Common myeloid progenitor, CD34-positive (primary cell): ENCODE data around the gene TRAT1.
"Not testable (repeated sequence)": the region's sequence is repeated elsewhere in the genome, so short reads cannot be mapped to it uniquely, and the experiment has no call there.

ENCODE experiments used
- CTCF ChIA-PET: fragments of 350-600 bp; sonication (Branson Sonifier 250); formaldehyde crosslinking; loops from one replicate; lab custom pipeline; 2021; ENCODE audit warnings: antibody characterized with exemption; lab: Charles Lee
- POLR2A ChIA-PET: fragments of 350-600 bp; sonication (Branson Sonifier 250); formaldehyde crosslinking; loops from one replicate; lab custom pipeline; 2021; ENCODE audit warnings: antibody characterized with exemption; lab: Charles Lee
- DNase-seq, 3 donors: peaks; one replicate each; pipeline versions ENCODE4 v3.0.0 to v3.0.0-alpha.2; 2013
- H3K27ac ChIP-seq, 2 experiments: 1 replicate in 1 of 2; 2 replicates in 1 of 2; pipeline ENCODE4 v1.7.0; 2013; ENCODE audit warnings: inconsistent platforms in 2 of 2, low read length in 2 of 2, mild to moderate bottlenecking in 2 of 2, low read depth in 1 of 2, moderate library complexity in 1 of 2; ENCODE audit not compliant: severe bottlenecking in 2 of 2, insufficient read depth in 1 of 2, poor library complexity in 1 of 2
- H3K27me3 ChIP-seq, 5 experiments: replicated peaks in 2 of 5; 1 replicate in 3 of 5; 2 replicates in 2 of 5; pipeline versions ENCODE4 v1.6.1 to v1.7.0; 2013; ENCODE audit warnings: low read length in 4 of 5, mild to moderate bottlenecking in 2 of 5, moderate library complexity in 2 of 5, inconsistent platforms in 1 of 5; ENCODE audit not compliant: insufficient read depth in 5 of 5, control insufficient read depth in 4 of 5
- H3K36me3 ChIP-seq, 4 experiments: 1 replicate in 2 of 4; 2 replicates in 2 of 4; pipeline versions ENCODE4 v1.6.1 to v1.7.0; 2013; ENCODE audit warnings: low read length in 3 of 4, control low read depth in 1 of 4, mild to moderate bottlenecking in 1 of 4; ENCODE audit not compliant: control insufficient read depth in 4 of 4, insufficient read depth in 4 of 4
- H3K4me1 ChIP-seq, 4 experiments: 1 replicate in 3 of 4; 2 replicates in 1 of 4; pipeline versions ENCODE4 v1.6.1 to v1.7.1; 2013; ENCODE audit warnings: low read length in 3 of 4, mild to moderate bottlenecking in 3 of 4, control low read depth in 1 of 4, inconsistent platforms in 1 of 4, moderate library complexity in 1 of 4; ENCODE audit not compliant: control insufficient read depth in 4 of 4, insufficient read depth in 4 of 4; ENCODE audit errors: control extremely low read depth in 1 of 4
- H3K4me3 ChIP-seq, 7 experiments: 1 replicate in 4 of 7; 2 replicates in 3 of 7; pipeline versions ENCODE4 v1.5.1 to v1.7.0; 2013; ENCODE audit warnings: mild to moderate bottlenecking in 7 of 7, low read length in 6 of 7, moderate library complexity in 6 of 7, inconsistent platforms in 2 of 7, low read depth in 2 of 7, control low read depth in 1 of 7; ENCODE audit not compliant: insufficient read depth in 4 of 7, control insufficient read depth in 1 of 7; ENCODE audit errors: extremely low read depth in 1 of 7
- H3K9me3 ChIP-seq, 5 experiments: 1 replicate in 4 of 5; 2 replicates in 1 of 5; pipeline versions ENCODE4 v1.6.1 to v1.7.1; 2013; ENCODE audit warnings: low read length in 4 of 5, mild to moderate bottlenecking in 2 of 5, inconsistent platforms in 1 of 5, low read depth in 1 of 5, moderate library complexity in 1 of 5; ENCODE audit not compliant: control insufficient read depth in 4 of 5, insufficient read depth in 2 of 5; ENCODE audit errors: control extremely low read depth in 1 of 5
- WGBS: methylation state at CpG from one replicate; pipeline ENCODE4 v1.1.5; 2013; ENCODE audit not compliant: insufficient coverage; 5-methylcytosine and 5-hydroxymethylcytosine counted together

TRAT1 gene

GRCh38 chr3:108806316-108806715, 16.3 kb upstream of the TRAT1 start:
- no peaks in the 10 kb centered on the region for H3K9me3 ChIP-seq
- no peak overlapping the region for H3K27ac ChIP-seq
- H3K4me1 ChIP-seq = peaks cover 0 to 16% (median 3%) of the 10 kb centered on the region in 4 experiments
- POLR2A ChIA-PET = no interaction called here
- H3K4me3 ChIP-seq = no peak overlapping the region
- peak in 1 of 3 donors; percentile 26 for DNase-seq
- CTCF ChIA-PET = no interaction called here
- H3K27me3 ChIP-seq = no peaks in the 10 kb centered on the region
- no peaks in the 10 kb centered on the region for H3K36me3 ChIP-seq
- WGBS = no CpG with 5 or more reads among the region's 4 CpGs

- CTCF ChIA-PET = no interaction called here
- DNase-seq = peak in 2 of 3 donors; percentile 14 to 21
- H3K4me3 ChIP-seq = no peak overlapping the region
- 42% methylated on average over 2 of the region's 2 CpGs for WGBS
- no peaks in the 10 kb centered on the region for H3K27me3 ChIP-seq
- peaks cover 0 to 2% (median 0%) of the 10 kb centered on the region in 5 experiments for H3K9me3 ChIP-seq
- POLR2A ChIA-PET = no interaction called here
- H3K27ac ChIP-seq = no peak overlapping the region
- no peaks in the 10 kb centered on the region for H3K36me3 ChIP-seq
- peaks cover 0 to 12% (median 0%) of the 10 kb centered on the region in 4 experiments for H3K4me1 ChIP-seq
These were observed 4.2 kb upstream of the TRAT1 start for GRCh38 chr3:108818404-108818803.

- Histone ChIP-seq H3K27me3 (no peaks in the 10 kb centered on the region), H3K4me3 (no peak overlapping the region), H3K4me1 (peaks cover 0 to 12% (median 0%) of the 10 kb centered on the region in 4 experiments), H3K36me3 (no peaks in the 10 kb centered on the region), H3K9me3 (no peaks in the 10 kb centered on the region), H3K27ac (no peak overlapping the region)
- CTCF ChIA-PET = no interaction called here
- DNase-seq = no peak
- POLR2A ChIA-PET = no interaction called here
- 87% methylated on average over 1 of the region's 1 CpG for WGBS
These were observed 2.0 kb upstream of the TRAT1 start for GRCh38 chr3:108820586-108820985.

- DNase-seq = no peak
- WGBS = no CpG with 5 or more reads among the region's 2 CpGs
- ChIA-PET CTCF (no interaction called here), POLR2A (no interaction called here)
- Histone ChIP-seq H3K27me3 (no peaks in the 10 kb centered on the region), H3K4me3 (no peak overlapping the region), H3K36me3 (no peaks in the 10 kb centered on the region), H3K9me3 (no peaks in the 10 kb centered on the region), H3K4me1 (peaks cover 0 to 12% (median 0%) of the 10 kb centered on the region in 4 experiments), H3K27ac (no peak overlapping the region)
These were observed 641 bp downstream of the TRAT1 start for GRCh38 chr3:108823227-108823626.

GRCh38 chr3:108823803-108824202, 1.2 kb downstream of the TRAT1 start:
- POLR2A ChIA-PET, H3K4me3 ChIP-seq, H3K36me3 ChIP-seq, DNase-seq, H3K9me3 ChIP-seq, H3K27me3 ChIP-seq, CTCF ChIA-PET, H3K27ac ChIP-seq: not testable (repeated sequence)
- WGBS = 97% methylated on average over 5 of the region's 10 CpGs
- H3K4me1 ChIP-seq = peaks cover 0 to 12% (median 0%) of the 10 kb centered on the region in 4 experiments

DNA sequence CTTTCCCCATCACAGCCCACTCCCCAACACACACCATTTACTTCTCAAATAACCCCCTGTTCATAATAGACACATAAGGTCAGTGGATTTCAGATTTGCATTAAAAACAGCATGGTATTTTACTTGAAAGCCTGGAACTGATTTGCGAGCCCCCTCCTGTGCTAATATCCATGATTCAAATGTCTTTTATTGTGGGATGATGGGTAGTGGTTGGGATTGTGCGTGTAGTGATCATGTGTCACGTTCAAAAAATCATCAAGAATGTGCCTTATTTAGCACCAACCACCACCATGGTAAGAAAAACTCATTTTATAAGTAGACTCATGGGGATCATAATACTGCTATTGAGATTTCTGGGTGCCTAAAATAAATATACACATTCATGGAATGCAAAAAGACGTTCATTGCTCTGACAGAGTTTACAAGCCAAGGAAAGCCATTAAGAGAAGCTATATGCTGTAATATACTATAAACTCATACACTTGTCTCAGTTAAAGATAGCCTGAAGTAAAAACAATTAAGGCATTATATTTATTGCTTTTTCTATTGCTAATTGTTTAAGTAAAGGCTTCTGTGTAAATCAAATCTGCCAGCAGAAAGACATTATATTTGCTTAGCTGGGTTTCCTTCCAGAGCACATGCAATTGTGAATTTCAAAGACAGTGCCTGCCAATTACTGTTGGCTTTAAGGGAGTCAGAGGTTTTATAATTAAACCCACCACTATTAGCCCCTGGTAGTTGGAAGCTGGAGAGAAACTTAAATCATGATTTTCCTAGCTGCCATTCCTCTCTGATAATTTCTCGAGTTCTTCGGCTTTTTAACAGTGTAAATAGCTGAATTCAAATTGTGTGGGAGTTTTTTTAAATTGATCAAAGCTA, 4.0 kb downstream of the TRAT1 start:
- Histone ChIP-seq H3K27me3 (no peaks in the 10 kb centered on the region), H3K36me3 (no peaks in the 10 kb centered on the region), H3K9me3 (no peaks in the 10 kb centered on the region), H3K27ac (no peak overlapping the region), H3K4me3 (no peak overlapping the region), H3K4me1 (peaks cover 0 to 4% (median 0%) of the 10 kb centered on the region in 4 experiments)
- ChIA-PET POLR2A (no interaction called here), CTCF (no interaction called here)
- no CpG with 5 or more reads among the region's 6 CpGs for WGBS
- no peak for DNase-seq

DNA sequence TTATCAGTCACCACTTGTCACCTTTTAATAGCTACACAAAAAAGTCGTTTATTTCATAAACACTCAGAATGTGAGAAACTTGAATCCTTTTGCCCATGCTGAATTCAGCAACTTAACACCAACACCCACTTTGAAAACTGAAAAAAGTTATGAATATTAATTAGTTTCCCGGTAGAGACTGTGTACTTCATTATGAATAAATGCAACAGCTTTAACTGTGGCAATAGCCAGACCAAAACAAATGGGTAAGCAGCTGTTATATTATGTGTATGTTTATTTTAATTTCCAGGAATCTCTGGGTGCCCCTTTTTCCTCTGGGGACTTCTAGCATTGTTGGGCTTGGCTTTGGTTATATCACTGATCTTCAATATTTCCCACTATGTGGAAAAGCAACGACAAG, 7.8 kb downstream of the TRAT1 start:
- POLR2A ChIA-PET = interaction anchor here (0.6 kb wide), 1 partner anchor 60 kb away, joined by 3 read pairs; no protein-coding TSS in a partner anchor

More for the DNA sequence above, 7.8 kb downstream of the TRAT1 start:
- no peaks in the 10 kb centered on the region for H3K36me3 ChIP-seq
- H3K9me3 ChIP-seq = no peaks in the 10 kb centered on the region
- WGBS = no CpG with 5 or more reads among the region's 3 CpGs
- no peaks in the 10 kb centered on the region for H3K4me1 ChIP-seq
- H3K4me3 ChIP-seq = no peak overlapping the region
- peaks cover 0 to 3% (median 0%) of the 10 kb centered on the region in 5 experiments for H3K27me3 ChIP-seq
- CTCF ChIA-PET = interaction anchor here (1.0 kb wide), 1 partner anchor 11 kb away, joined by 3 read pairs; no protein-coding TSS in a partner anchor
- H3K27ac ChIP-seq = no peak overlapping the region
- DNase-seq = no peak
